Osteoblast (primary cell): ENCODE data around the gene CREB5. TPM values are rescaled to one million over a fixed set of nuclear protein-coding genes. Genes with fewer than 3 reads are reported as not detected.

Source experiments
- DNase-seq: peaks from one replicate; pipeline ENCODE4 v3.0.0; 2011; ENCODE audit warnings: low spot score, mixed read lengths; ENCODE audit not compliant: insufficient read length; ENCODE audit errors: missing footprints
- H2AFZ ChIP-seq: 2 replicates; pipeline ENCODE4 v1.6.0; 2011; ENCODE audit warnings: mild to moderate bottlenecking, low read length
- H3K27ac ChIP-seq: 2 replicates; pipeline ENCODE4 v1.5.1; 2011; ENCODE audit warnings: mild to moderate bottlenecking, low read depth, low read length, moderate library complexity
- H3K27me3 ChIP-seq: 2 replicates; pipeline ENCODE4 v1.6.0; 2012; ENCODE audit warnings: mild to moderate bottlenecking, control low read depth, inconsistent platforms, low read length, moderate library complexity; ENCODE audit not compliant: insufficient read depth
- H3K36me3 ChIP-seq: 2 replicates; pipeline ENCODE4 v1.5.1; 2011; ENCODE audit warnings: mild to moderate bottlenecking, low read length, control low read depth, moderate library complexity; ENCODE audit not compliant: insufficient read depth
- H3K4me1 ChIP-seq: 2 replicates; pipeline ENCODE4 v1.5.1; 2011; ENCODE audit warnings: mild to moderate bottlenecking, low read length, control low read depth, moderate library complexity; ENCODE audit not compliant: insufficient read depth
- H3K4me2 ChIP-seq: 2 replicates; pipeline ENCODE4 v1.6.0; 2011; ENCODE audit warnings: mild to moderate bottlenecking, low read length; ENCODE audit not compliant: insufficient read depth
- H3K4me3 ChIP-seq: fragments of 200-600 bp; sonication (generic); 3 replicates; pipeline ENCODE4 v1.5.1; 2012; ENCODE audit warnings: mild to moderate bottlenecking, low read length, inconsistent platforms; ENCODE audit not compliant: insufficient read depth
- H3K79me2 ChIP-seq: 2 replicates; pipeline ENCODE4 v1.6.0; 2012; ENCODE audit warnings: mild to moderate bottlenecking, low read length, control low read depth, inconsistent platforms; ENCODE audit not compliant: insufficient read depth
- H3K9me3 ChIP-seq: 2 replicates; pipeline ENCODE4 v1.5.1; 2011; ENCODE audit warnings: low read depth, low read length, control low read depth
- H4K20me1 ChIP-seq: 2 replicates; pipeline ENCODE4 v1.6.0; 2012; ENCODE audit warnings: mild to moderate bottlenecking, low read length, control low read depth; ENCODE audit not compliant: insufficient read depth
- CTCF ChIP-seq: IDR thresholded peaks from 2 replicates; pipeline ENCODE4 v1.5.1; 2011; ENCODE audit warnings: mild to moderate bottlenecking, low read depth, low read length, moderate library complexity; ENCODE audit errors: extremely low read depth
- total RNA-seq: library from RNA; depleted of rRNA; stranded (reverse); fragments of >200 nt; gene quantifications from 2 replicates; pipeline ENCODE4 v1.2.3, GENCODE V29; 2012

The CREB5 gene
- total RNA-seq, 1 donor = 5.1 TPM

GRCh38 chr7:28804157-28804556, 391.8 kb downstream of the CREB5 start:
- peak overlapping the region; percentile 63 for H3K27ac ChIP-seq
- no peaks in the 10 kb centered on the region for H3K36me3 ChIP-seq
- no peaks in the 10 kb centered on the region for H3K79me2 ChIP-seq
- no peak for DNase-seq
- no peaks in the 10 kb centered on the region for H3K9me3 ChIP-seq
- peaks cover 32% of the 10 kb centered on the region for H3K4me1 ChIP-seq
- H4K20me1 ChIP-seq = no peaks in the 10 kb centered on the region
- H2AFZ ChIP-seq = no peak overlapping the region
- no peak for TF ChIP-seq CTCF
- H3K4me2 ChIP-seq = no peak overlapping the region
- no peak overlapping the region for H3K4me3 ChIP-seq
- H3K27me3 ChIP-seq = no peaks in the 10 kb centered on the region

- Histone ChIP-seq H3K27ac (peak overlapping the region; percentile 64), H3K4me1 (peaks cover 25% of the 10 kb centered on the region), H3K79me2 (no peaks in the 10 kb centered on the region)
These were observed 392.7 kb downstream of the CREB5 start for GRCh38 chr7:28804990-28805389.

GRCh38 chr7:28806841-28807240, 394.5 kb downstream of the CREB5 start:
- no peak for TF ChIP-seq CTCF
- no peaks in the 10 kb centered on the region for H4K20me1 ChIP-seq
- no peak for DNase-seq
- no peak overlapping the region for H2AFZ ChIP-seq
- H3K79me2 ChIP-seq = no peaks in the 10 kb centered on the region
- no peak overlapping the region for H3K27ac ChIP-seq
- H3K36me3 ChIP-seq = no peaks in the 10 kb centered on the region
- no peaks in the 10 kb centered on the region for H3K27me3 ChIP-seq
- H3K4me3 ChIP-seq = no peak overlapping the region
- H3K4me1 ChIP-seq = peaks cover 25% of the 10 kb centered on the region
- H3K4me2 ChIP-seq = no peak overlapping the region
- H3K9me3 ChIP-seq = no peaks in the 10 kb centered on the region

More at GRCh38 chr7:28804990-28805389, 392.7 kb downstream of the CREB5 start:
- peak overlapping the region; percentile 15 for H2AFZ ChIP-seq
- no peaks in the 10 kb centered on the region for H3K9me3 ChIP-seq
- H3K4me3 ChIP-seq = no peak overlapping the region
- no peaks in the 10 kb centered on the region for H3K27me3 ChIP-seq
- no peak for TF ChIP-seq CTCF
- no peaks in the 10 kb centered on the region for H4K20me1 ChIP-seq
- no peaks in the 10 kb centered on the region for H3K36me3 ChIP-seq
- peak overlapping the region; percentile 60 for H3K4me2 ChIP-seq
- peak; percentile 92 for DNase-seq

- no peak overlapping the region for H3K27ac ChIP-seq
- no peak overlapping the region for H2AFZ ChIP-seq
- H3K27me3 ChIP-seq = no peaks in the 10 kb centered on the region
- peaks cover 25% of the 10 kb centered on the region for H3K4me1 ChIP-seq
- no peak overlapping the region for H3K4me3 ChIP-seq
- no peak for DNase-seq
- no peaks in the 10 kb centered on the region for H3K36me3 ChIP-seq
- no peaks in the 10 kb centered on the region for H4K20me1 ChIP-seq
- no peaks in the 10 kb centered on the region for H3K79me2 ChIP-seq
- TF ChIP-seq CTCF = no peak
- no peak overlapping the region for H3K4me2 ChIP-seq
- no peaks in the 10 kb centered on the region for H3K9me3 ChIP-seq
These were observed 395.2 kb downstream of the CREB5 start for GRCh38 chr7:28807396-28807994.
